ENCODE data around the gene TMEM218.

- TF ChIP-seq, protein P1, sequence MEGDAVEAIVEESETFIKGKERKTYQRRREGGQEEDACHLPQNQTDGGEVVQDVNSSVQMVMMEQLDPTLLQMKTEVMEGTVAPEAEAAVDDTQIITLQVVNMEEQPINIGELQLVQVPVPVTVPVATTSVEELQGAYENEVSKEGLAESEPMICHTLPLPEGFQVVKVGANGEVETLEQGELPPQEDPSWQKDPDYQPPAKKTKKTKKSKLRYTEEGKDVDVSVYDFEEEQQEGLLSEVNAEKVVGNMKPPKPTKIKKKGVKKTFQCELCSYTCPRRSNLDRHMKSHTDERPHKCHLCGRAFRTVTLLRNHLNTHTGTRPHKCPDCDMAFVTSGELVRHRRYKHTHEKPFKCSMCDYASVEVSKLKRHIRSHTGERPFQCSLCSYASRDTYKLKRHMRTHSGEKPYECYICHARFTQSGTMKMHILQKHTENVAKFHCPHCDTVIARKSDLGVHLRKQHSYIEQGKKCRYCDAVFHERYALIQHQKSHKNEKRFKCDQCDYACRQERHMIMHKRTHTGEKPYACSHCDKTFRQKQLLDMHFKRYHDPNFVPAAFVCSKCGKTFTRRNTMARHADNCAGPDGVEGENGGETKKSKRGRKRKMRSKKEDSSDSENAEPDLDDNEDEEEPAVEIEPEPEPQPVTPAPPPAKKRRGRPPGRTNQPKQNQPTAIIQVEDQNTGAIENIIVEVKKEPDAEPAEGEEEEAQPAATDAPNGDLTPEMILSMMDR (IDR thresholded peaks at IDR 0.05; ENCODE audit: control extremely low read depth in 1 of 3, insufficient read depth in 1 of 3, low read depth in 1 of 3, low read length in 3 of 3): no peak
- no peak for TF ChIP-seq E2F6 (IDR thresholded peaks at IDR 0.05)
- TF ChIP-seq SP2 (IDR thresholded peaks at IDR 0.05; ENCODE audit: low read length): no peak
- no peak for TF ChIP-seq CHD2 (IDR thresholded peaks at IDR 0.05; ENCODE audit: low read length)
- no peak for TF ChIP-seq HDAC6 (IDR thresholded peaks at IDR 0.05; ENCODE audit: low read depth, low read length)
- TF ChIP-seq HDAC2 (IDR thresholded peaks at IDR 0.05; ENCODE audit: borderline replicate concordance in 1 of 2, low read depth in 2 of 2, low read length in 2 of 2): no peak
- TF ChIP-seq POLR2A (IDR thresholded peaks at IDR 0.05; ENCODE audit: control extremely low read depth in 1 of 2, low read depth in 2 of 2, low read length in 2 of 2): no peak
- no peak for TF ChIP-seq EP300 (IDR thresholded peaks at IDR 0.05; ENCODE audit: borderline replicate concordance in 1 of 2, low read depth in 2 of 2, low read length in 2 of 2)
- TF ChIP-seq YY1 (IDR thresholded peaks at IDR 0.05; ENCODE audit: low read depth, low read length): no peak
- TF ChIP-seq MAFK (IDR thresholded peaks at IDR 0.05; ENCODE audit: low read depth, low read length): no peak
- no peak for TF ChIP-seq SIN3A (conservative IDR thresholded peaks at IDR 0.05 in 1 of 2, IDR thresholded peaks at IDR 0.05 in 1 of 2; ENCODE audit: low read depth in 1 of 2, low read length in 2 of 2)
Observed at GRCh38 chr11:125154378-125155099, 43.1 kb upstream of the TMEM218 start.
